WI38 (cell line): Measurements from ENCODE around the gene PPP2R5C.

Experiments
- H3K4me3 ChIP-seq: 2 replicates; pipeline ENCODE4 v1.5.1; 2011; ENCODE audit warnings: low read depth, mild to moderate bottlenecking, control low read depth, low read length
- TF ChIP-seq, protein P1 (sequence below): IDR thresholded peaks from 2 replicates; pipeline ENCODE4 v1.5.1; 2012; ENCODE audit warnings: low read depth, mild to moderate bottlenecking, control low read depth, low read length

Gene PPP2R5C

DNA sequence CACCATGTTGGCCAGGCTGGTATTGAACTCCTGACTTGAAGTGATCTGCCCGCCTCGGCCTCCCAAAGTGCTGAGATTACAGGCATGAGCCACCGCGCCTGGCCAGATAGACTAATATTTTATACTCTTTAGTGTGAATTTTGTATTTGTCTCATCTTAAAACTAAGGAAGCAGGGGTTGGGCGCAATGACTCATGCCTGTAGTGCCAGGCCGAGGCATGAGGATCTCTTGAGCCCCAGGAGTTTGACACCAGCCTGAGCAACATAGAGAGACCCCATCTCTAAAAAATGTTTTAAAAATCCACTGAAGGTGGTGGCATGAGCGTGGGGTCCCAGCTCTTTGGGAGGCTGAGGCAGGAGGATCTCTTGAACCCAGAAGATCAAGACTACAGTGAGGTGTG is 211.8 kb downstream of the PPP2R5C start:
- TF ChIP-seq, protein P1, sequence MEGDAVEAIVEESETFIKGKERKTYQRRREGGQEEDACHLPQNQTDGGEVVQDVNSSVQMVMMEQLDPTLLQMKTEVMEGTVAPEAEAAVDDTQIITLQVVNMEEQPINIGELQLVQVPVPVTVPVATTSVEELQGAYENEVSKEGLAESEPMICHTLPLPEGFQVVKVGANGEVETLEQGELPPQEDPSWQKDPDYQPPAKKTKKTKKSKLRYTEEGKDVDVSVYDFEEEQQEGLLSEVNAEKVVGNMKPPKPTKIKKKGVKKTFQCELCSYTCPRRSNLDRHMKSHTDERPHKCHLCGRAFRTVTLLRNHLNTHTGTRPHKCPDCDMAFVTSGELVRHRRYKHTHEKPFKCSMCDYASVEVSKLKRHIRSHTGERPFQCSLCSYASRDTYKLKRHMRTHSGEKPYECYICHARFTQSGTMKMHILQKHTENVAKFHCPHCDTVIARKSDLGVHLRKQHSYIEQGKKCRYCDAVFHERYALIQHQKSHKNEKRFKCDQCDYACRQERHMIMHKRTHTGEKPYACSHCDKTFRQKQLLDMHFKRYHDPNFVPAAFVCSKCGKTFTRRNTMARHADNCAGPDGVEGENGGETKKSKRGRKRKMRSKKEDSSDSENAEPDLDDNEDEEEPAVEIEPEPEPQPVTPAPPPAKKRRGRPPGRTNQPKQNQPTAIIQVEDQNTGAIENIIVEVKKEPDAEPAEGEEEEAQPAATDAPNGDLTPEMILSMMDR = no peak
- no peak overlapping the region for H3K4me3 ChIP-seq

DNA sequence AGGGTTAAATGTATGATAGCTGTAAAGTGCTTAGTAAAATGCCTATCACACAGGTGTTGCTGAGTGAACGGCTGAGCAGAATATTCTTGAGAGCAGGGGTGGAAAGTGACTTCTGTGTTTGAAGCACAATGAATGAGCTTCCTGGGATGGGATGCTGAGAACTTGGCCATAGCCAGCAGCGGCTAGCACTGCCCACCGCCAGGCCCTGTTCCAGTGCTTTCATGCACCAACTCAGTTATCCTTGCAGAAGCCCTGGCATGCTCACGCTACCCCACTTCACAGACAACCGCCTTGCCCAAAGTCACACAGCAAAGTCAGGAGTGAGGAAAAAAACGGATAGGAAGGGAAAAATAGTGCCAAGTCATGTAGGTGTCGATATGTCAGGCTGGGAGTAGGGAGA is 213.7 kb downstream of the PPP2R5C start:
- TF ChIP-seq, protein P1 = no peak
- H3K4me3 ChIP-seq = no peak overlapping the region
